IMR-90 (cell line): ENCODE data around the gene RAD51B. TPM values are rescaled to one million over a fixed set of nuclear protein-coding genes. Genes with fewer than 3 reads are reported as not detected.
A peak's percentile ranks its signal among the peaks of the same experiment; 100 is the strongest.

ENCODE experiments used
- ATAC-seq: fragments of 200-7000 bp; cut with Tn5 transposase; 2 replicates; pipeline ENCODE4 v1.9.1; 2020; ENCODE audit warnings: low read depth, mild to moderate bottlenecking, moderate library complexity
- BruUV-seq: library from RNA; stranded (reverse); fragments of 400-500 nt; replicated peaks from 2 replicates; lab custom pipeline; 2021; lab: Mats Ljungman, UMichigan
- CTCF ChIA-PET: fragments of 300-600 bp; formaldehyde crosslinking; extraction: SDS; loops from one replicate; lab custom pipeline; 2021; ENCODE audit warnings: antibody characterized with exemption; lab: Yijun Ruan, JAX
- POLR2A ChIA-PET: fragments of 300-600 bp; sonication (Branson Sonifier 250); formaldehyde crosslinking; loops from one replicate; lab custom pipeline; 2022; ENCODE audit warnings: antibody characterized with exemption; ENCODE audit not compliant: unreplicated experiment; lab: Charles Lee
- DNase-seq: peaks from one replicate; pipeline ENCODE4 v3.0.0; 2013
- H2AFZ ChIP-seq: replicated peaks from 2 replicates; pipeline ENCODE3; 2013; ENCODE audit warnings: low read length, mild to moderate bottlenecking; ENCODE audit not compliant: poor library complexity
- H2AK5ac ChIP-seq: 2 replicates; pipeline ENCODE4 v1.6.1; 2013; ENCODE audit warnings: low read depth, low read length, inconsistent platforms
- H2AK9ac ChIP-seq: replicated peaks from 2 replicates; pipeline ENCODE3; 2013; ENCODE audit warnings: mild to moderate bottlenecking, low read depth, low read length, moderate library complexity; ENCODE audit not compliant: poor library complexity
- H2BK120ac ChIP-seq: 2 replicates; pipeline ENCODE4 v1.6.1; 2013; ENCODE audit warnings: low read depth, low read length, inconsistent platforms
- H2BK15ac ChIP-seq: 3 replicates; pipeline ENCODE4 v1.6.1; 2013; ENCODE audit warnings: low read depth, low read length, inconsistent platforms
- H2BK20ac ChIP-seq: 2 replicates; pipeline ENCODE4 v1.6.1; 2013; ENCODE audit warnings: low read depth, mild to moderate bottlenecking, inconsistent platforms, low read length, moderate library complexity
- H2BK5ac ChIP-seq: 2 replicates; pipeline ENCODE4 v1.6.1; 2013; ENCODE audit warnings: mild to moderate bottlenecking, low read depth, low read length, inconsistent platforms; ENCODE audit not compliant: poor library complexity, severe bottlenecking
- H3K14ac ChIP-seq: replicated peaks from 2 replicates; pipeline ENCODE4 v1.6.1; 2013; ENCODE audit warnings: low read depth, low read length, inconsistent platforms
- H3K18ac ChIP-seq: 2 replicates; pipeline ENCODE4 v1.6.1; 2013; ENCODE audit warnings: low read depth, low read length, control low read depth
- H3K23ac ChIP-seq: 2 replicates; pipeline ENCODE4 v1.6.1; 2013; ENCODE audit warnings: low read depth, low read length, inconsistent platforms
- H3K27ac ChIP-seq: 2 replicates; pipeline ENCODE4 v1.5.1; 2013; ENCODE audit warnings: mild to moderate bottlenecking, control low read depth, low read length; ENCODE audit not compliant: insufficient read depth
- H3K27me3 ChIP-seq: 2 replicates; pipeline ENCODE4 v1.6.1; 2013; ENCODE audit warnings: low read length; ENCODE audit not compliant: control insufficient read depth, insufficient read depth
- H3K36me3 ChIP-seq: 2 replicates; pipeline ENCODE4 v1.6.1; 2013; ENCODE audit warnings: low read length, mixed read lengths; ENCODE audit not compliant: control insufficient read depth, insufficient read depth
- H3K4ac ChIP-seq: 2 replicates; pipeline ENCODE4 v1.6.1; 2013; ENCODE audit warnings: low read depth, low read length, inconsistent platforms
- H3K4me1 ChIP-seq: 2 replicates; pipeline ENCODE4 v1.6.1; 2013; ENCODE audit warnings: low read length, mixed read lengths; ENCODE audit not compliant: control insufficient read depth, insufficient read depth
- H3K4me2 ChIP-seq: 2 replicates; pipeline ENCODE4 v1.6.1; 2013; ENCODE audit warnings: low read depth, mild to moderate bottlenecking, control low read depth, low read length, moderate library complexity
- H3K4me3 ChIP-seq: 2 replicates; pipeline ENCODE4 v1.5.1; 2013; ENCODE audit warnings: low read depth, mild to moderate bottlenecking, control low read depth, low read length, moderate library complexity; ENCODE audit not compliant: insufficient read depth
- H3K56ac ChIP-seq: 2 replicates; pipeline ENCODE4 v1.6.1; 2013; ENCODE audit warnings: low read length, inconsistent platforms; ENCODE audit not compliant: insufficient read depth; ENCODE audit errors: extremely low read depth
- H3K79me1 ChIP-seq, 2 experiments: 2 replicates each; pipeline ENCODE4 v1.6.1; 2013; ENCODE audit warnings: low read length in 2 of 2, inconsistent platforms in 1 of 2, low read depth in 1 of 2
- H3K9ac ChIP-seq: 2 replicates; pipeline ENCODE4 v1.6.1; 2013; ENCODE audit warnings: low read depth, low read length, control low read depth
- H3K9me1 ChIP-seq: 2 replicates; pipeline ENCODE4 v1.6.1; 2013; ENCODE audit warnings: low read length, inconsistent platforms; ENCODE audit not compliant: insufficient read depth
- H3K9me3 ChIP-seq: 2 replicates; pipeline ENCODE4 v1.6.1; 2013; ENCODE audit warnings: low read length; ENCODE audit not compliant: control insufficient read depth, insufficient read depth
- H4K20me1 ChIP-seq: 2 replicates; pipeline ENCODE4 v1.6.1; 2013; ENCODE audit warnings: low read length, inconsistent platforms; ENCODE audit not compliant: insufficient read depth
- H4K5ac ChIP-seq: 2 replicates; pipeline ENCODE4 v1.6.1; 2013; ENCODE audit warnings: mild to moderate bottlenecking, low read depth, low read length, control low read depth
- H4K8ac ChIP-seq, 2 experiments: 2 replicates each; pipeline ENCODE4 v1.6.1; 2013; ENCODE audit warnings: low read depth in 2 of 2, low read length in 2 of 2, control low read depth in 1 of 2, inconsistent platforms in 1 of 2
- H4K91ac ChIP-seq: 2 replicates; pipeline ENCODE4 v1.6.1; 2013; ENCODE audit warnings: low read depth, low read length, inconsistent platforms; ENCODE audit not compliant: insufficient read depth
- BHLHE40 ChIP-seq: fragments of 150-350 bp; IDR thresholded peaks from 2 replicates; pipeline ENCODE4 v1.6.1; 2016; ENCODE audit warnings: mild to moderate bottlenecking, low read depth, low read length
- CEBPB ChIP-seq: IDR thresholded peaks from 2 replicates; pipeline ENCODE4 v1.6.1; 2012; ENCODE audit warnings: low read depth, low read length, improper control_type of control experiment
- MAFK ChIP-seq: IDR thresholded peaks from 2 replicates; pipeline ENCODE4 v1.6.1; 2012; ENCODE audit warnings: low read depth, low read length, improper control_type of control experiment
- MAZ ChIP-seq: IDR thresholded peaks from 2 replicates; pipeline ENCODE4 v1.6.1; 2012; ENCODE audit warnings: low read depth, mild to moderate bottlenecking, low read length, improper control_type of control experiment, moderate library complexity, borderline replicate concordance
- MXI1 ChIP-seq: IDR thresholded peaks from 2 replicates; pipeline ENCODE4 v1.6.1; 2012; ENCODE audit warnings: low read depth, mild to moderate bottlenecking, low read length, moderate library complexity, borderline replicate concordance
- NFE2L2 ChIP-seq: fragments of 150-350 bp; IDR thresholded peaks from 2 replicates; pipeline ENCODE4 v1.6.1; 2016; ENCODE audit warnings: low read depth, mild to moderate bottlenecking, low read length
- RCOR1 ChIP-seq: IDR thresholded peaks from 2 replicates; pipeline ENCODE4 v1.6.1; 2012; ENCODE audit warnings: mild to moderate bottlenecking, low read length, improper control_type of control experiment; ENCODE audit not compliant: insufficient replicate concordance
- WGBS, 2 experiments: methylation state at CpG; one replicate each; pipeline versions ENCODE4 v1.1.5 to v1.1.7; 2013; ENCODE audit warnings: missing lambda C conversion rate in 2 of 2; ENCODE audit not compliant: insufficient read length in 1 of 2; ENCODE audit errors: extremely low coverage in 2 of 2; 5-methylcytosine and 5-hydroxymethylcytosine counted together
- dilution Hi-C: fragments of 300-500 bp; cut with HindIII; formaldehyde crosslinking; loops from one replicate; pipeline ENCODE4 v1.14.3; 2018; ENCODE audit warnings: low sequenced_read_pairs; ENCODE audit not compliant: unreplicated experiment
- in situ Hi-C: fragments of 300-500 bp; cut with MboI; formaldehyde crosslinking; loops from 3 replicates; pipeline ENCODE4 v1.14.3; 2019; ENCODE audit warnings: low sequenced_read_pairs, inconsistent platforms, mixed read lengths
- intact Hi-C: fragments of 100-400 bp; cut with micrococcal nuclease; formaldehyde crosslinking; loops from 2 replicates; pipeline ENCODE4 v1.10.0; 2022
- polyA plus RNA-seq, 3 experiments: library from polyadenylated mRNA; depleted of rRNA; stranded (reverse); fragments of >200 nt; gene quantifications; 2 replicates each; pipeline ENCODE4 v1.2.3, GENCODE V29; 2012; ENCODE audit warnings: low replicate concordance in 1 of 3
- total RNA-seq: library from RNA; depleted of rRNA; stranded (reverse); fragments of >200 nt; gene quantifications from 2 replicates; pipeline ENCODE4 v1.2.3, GENCODE V29; 2012
- TF ChIP-seq, protein P1 (sequence below): conservative IDR thresholded peaks from 2 replicates; pipeline ENCODE4 v1.5.1; 2012; ENCODE audit warnings: mild to moderate bottlenecking, low read depth, low read length, improper control_type of control experiment
- TF ChIP-seq, protein P2 (sequence below): fragments of 150-350 bp; IDR thresholded peaks from 2 replicates; pipeline ENCODE4 v1.6.1; 2016; ENCODE audit warnings: low read depth, mild to moderate bottlenecking, low read length, moderate library complexity, borderline replicate concordance

The RAD51B gene
- total and polyA plus RNA-seq, 2 of the 4 experiments (the other 2 are of a cell fraction) = 5.1 to 18.8 TPM

DNA sequence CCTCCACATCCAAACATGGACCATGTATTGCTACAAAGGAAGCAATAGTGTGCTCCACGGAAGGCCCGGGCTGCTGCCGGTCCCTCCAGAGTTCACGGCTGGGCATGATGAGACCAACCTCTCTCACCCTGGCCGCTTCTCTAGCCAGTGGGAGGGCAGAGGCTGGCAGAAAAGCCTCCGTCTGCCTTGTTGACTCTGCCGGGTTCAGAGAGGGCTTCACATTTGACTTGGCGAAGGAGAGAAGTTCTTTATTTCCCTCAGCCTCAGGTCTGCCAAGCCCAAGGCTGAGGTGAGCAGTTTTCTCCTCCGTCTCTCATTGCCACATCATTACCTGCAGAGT is 743.3 kb downstream of the RAD51B start:
- DNase-seq = no peak
- intact Hi-C loops (no loop called here), dilution Hi-C loops (no loop called here), in situ Hi-C loops (no loop called here)
- Histone ChIP-seq H3K4me1 (peaks cover 11% of the 10 kb centered on the region), H3K27me3 (no peaks in the 10 kb centered on the region), H3K79me1 (no peaks in the 10 kb centered on the region), H2AK5ac (peak overlapping the region; percentile 15; the same call in 1 of the 2 replicates), H3K18ac (no peak overlapping the region; the same call in 1 of the 2 replicates), H3K4me3 (no peak overlapping the region), H4K91ac (peak overlapping the region; percentile 42), H3K23ac (no peak overlapping the region; the same call in 1 of the 2 replicates), H3K9me1 (no peaks in the 10 kb centered on the region), H4K5ac (no peak overlapping the region; the same call in 1 of the 2 replicates), H3K36me3 (no peaks in the 10 kb centered on the region), H2BK120ac (peak overlapping the region; percentile 48; the same call in 1 of the 2 replicates), H2BK5ac (no peak overlapping the region), H3K9me3 (no peaks in the 10 kb centered on the region), H3K14ac (peak overlapping the region; percentile 27; the same call in 1 of the 2 replicates), H2AK9ac (no peak overlapping the region), H2AFZ (no peak overlapping the region), H4K20me1 (no peaks in the 10 kb centered on the region), H3K56ac (no peak overlapping the region), H3K4ac (peak overlapping the region; percentile 61), H3K4me2 (no peak overlapping the region), H2BK20ac (0 out of 2 replicates have a peak overlapping the region, but pooled peaks have one; percentile 33), H2BK15ac (peak overlapping the region; percentile 30; the same call in 2 of the 3 replicates), H3K9ac (no peak overlapping the region), H3K27ac (peak overlapping the region; percentile 3; the same call in 1 of the 2 replicates), H4K8ac (peak overlapping the region; percentile 28 to 56; a peak in 2 of 4 replicates)
- ChIA-PET CTCF (no interaction called here), POLR2A (no interaction called here)
- TF ChIP-seq RCOR1 (no peak), NFE2L2 (no peak), MAFK (no peak), CEBPB (no peak), BHLHE40 (no peak), MXI1 (no peak), MAZ (no peak)
- TF ChIP-seq, protein P1, sequence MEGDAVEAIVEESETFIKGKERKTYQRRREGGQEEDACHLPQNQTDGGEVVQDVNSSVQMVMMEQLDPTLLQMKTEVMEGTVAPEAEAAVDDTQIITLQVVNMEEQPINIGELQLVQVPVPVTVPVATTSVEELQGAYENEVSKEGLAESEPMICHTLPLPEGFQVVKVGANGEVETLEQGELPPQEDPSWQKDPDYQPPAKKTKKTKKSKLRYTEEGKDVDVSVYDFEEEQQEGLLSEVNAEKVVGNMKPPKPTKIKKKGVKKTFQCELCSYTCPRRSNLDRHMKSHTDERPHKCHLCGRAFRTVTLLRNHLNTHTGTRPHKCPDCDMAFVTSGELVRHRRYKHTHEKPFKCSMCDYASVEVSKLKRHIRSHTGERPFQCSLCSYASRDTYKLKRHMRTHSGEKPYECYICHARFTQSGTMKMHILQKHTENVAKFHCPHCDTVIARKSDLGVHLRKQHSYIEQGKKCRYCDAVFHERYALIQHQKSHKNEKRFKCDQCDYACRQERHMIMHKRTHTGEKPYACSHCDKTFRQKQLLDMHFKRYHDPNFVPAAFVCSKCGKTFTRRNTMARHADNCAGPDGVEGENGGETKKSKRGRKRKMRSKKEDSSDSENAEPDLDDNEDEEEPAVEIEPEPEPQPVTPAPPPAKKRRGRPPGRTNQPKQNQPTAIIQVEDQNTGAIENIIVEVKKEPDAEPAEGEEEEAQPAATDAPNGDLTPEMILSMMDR = no peak
- TF ChIP-seq, protein P2, sequence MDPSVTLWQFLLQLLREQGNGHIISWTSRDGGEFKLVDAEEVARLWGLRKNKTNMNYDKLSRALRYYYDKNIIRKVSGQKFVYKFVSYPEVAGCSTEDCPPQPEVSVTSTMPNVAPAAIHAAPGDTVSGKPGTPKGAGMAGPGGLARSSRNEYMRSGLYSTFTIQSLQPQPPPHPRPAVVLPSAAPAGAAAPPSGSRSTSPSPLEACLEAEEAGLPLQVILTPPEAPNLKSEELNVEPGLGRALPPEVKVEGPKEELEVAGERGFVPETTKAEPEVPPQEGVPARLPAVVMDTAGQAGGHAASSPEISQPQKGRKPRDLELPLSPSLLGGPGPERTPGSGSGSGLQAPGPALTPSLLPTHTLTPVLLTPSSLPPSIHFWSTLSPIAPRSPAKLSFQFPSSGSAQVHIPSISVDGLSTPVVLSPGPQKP = no peak
- ATAC-seq = no peak
- no TSS peak for BruUV-seq
- WGBS, 2 experiments = 90% methylated on average over 2 of the region's 9 CpGs; no CpG with 5 or more reads in 1 of the 2 experiments
